GM21529 (cell line): ENCODE results near the gene FBXL17.

Experiments used
- ATAC-seq: cut with Tn5 transposase; IDR thresholded peaks from one replicate; pipeline ENCODE4 v1.9.1; 2021; ENCODE audit not compliant: unreplicated experiment

The FBXL17 gene

GRCh38 chr5:107830750-107831149 lies 551.1 kb downstream of the FBXL17 start:
- ATAC-seq: no peak

- ATAC-seq: no peak
Observed at GRCh38 chr5:107826311-107827000, 555.4 kb downstream of the FBXL17 start.

- no peak for ATAC-seq
Observed at GRCh38 chr5:107824821-107825220, 557.1 kb downstream of the FBXL17 start.

DNA sequence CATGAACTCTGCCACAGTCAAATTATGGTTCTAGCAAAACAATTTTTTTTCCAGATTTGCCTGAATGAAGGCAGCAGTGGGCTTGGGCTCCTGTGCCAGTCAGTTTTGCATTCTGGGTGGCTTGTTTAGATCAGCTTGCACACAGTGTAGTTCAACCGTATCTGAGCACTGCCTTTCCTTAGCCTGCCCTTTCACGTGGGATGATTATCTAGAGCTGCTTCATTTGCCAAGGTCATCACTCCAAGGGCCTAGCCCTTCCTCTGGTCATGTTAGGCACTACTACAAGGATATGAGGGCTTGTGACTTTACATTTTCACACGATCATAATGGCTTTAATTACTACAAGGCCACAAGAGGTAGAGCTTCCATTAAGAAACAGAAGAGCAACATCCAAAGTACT lies 560.6 kb downstream of the FBXL17 start:
- ATAC-seq: no peak

DNA sequence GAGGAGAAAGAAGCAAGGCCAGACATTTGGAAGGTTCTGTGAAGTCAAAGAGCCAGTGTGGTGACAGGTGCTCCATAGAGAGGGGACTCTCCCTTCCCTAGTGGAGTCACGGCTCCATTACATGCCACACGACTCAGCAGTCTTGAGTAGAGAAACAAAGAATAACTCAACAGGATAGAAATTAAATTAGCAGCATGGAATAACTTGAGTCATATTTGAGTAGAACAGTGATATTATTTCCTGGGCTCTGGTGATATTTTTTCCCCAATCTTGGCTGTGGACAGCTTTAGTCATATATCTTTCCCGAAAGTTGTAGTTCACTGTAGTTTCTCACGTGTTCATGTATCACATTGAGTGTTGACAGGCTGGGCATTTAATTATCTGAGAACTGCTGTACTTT lies 561.5 kb downstream of the FBXL17 start:
- peak; percentile 59 for ATAC-seq

GRCh38 chr5:107817951-107818350 lies 563.9 kb downstream of the FBXL17 start:
- ATAC-seq: no peak

DNA sequence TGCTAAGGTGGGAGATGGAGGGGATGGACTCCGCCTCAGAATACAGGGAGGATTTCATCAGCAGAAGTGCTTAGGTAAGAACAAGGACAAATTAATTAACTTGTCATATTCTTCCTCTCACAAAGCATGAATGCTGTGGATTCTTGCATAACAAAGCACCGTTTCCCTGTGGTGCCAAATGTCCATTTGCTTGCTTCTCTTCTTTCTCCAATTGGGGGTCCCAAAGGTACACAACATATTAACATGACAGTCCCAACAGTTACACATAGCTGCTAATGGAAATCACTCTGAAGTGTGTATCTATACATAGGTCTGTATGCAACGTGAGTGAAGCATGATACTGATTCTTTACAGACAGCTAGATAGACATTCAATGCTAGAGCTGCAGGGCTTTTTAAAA lies 564.5 kb downstream of the FBXL17 start:
- ATAC-seq: no peak

- no peak for ATAC-seq
Observed at GRCh38 chr5:107815109-107815508, 566.8 kb downstream of the FBXL17 start.

- no peak for ATAC-seq
Observed at GRCh38 chr5:107814183-107814827, 567.6 kb downstream of the FBXL17 start.

- peak; percentile 76 for ATAC-seq
Observed at GRCh38 chr5:107813559-107813958, 568.3 kb downstream of the FBXL17 start.

GRCh38 chr5:107812570-107813141 lies 569.2 kb downstream of the FBXL17 start:
- peak; percentile 86 for ATAC-seq

DNA sequence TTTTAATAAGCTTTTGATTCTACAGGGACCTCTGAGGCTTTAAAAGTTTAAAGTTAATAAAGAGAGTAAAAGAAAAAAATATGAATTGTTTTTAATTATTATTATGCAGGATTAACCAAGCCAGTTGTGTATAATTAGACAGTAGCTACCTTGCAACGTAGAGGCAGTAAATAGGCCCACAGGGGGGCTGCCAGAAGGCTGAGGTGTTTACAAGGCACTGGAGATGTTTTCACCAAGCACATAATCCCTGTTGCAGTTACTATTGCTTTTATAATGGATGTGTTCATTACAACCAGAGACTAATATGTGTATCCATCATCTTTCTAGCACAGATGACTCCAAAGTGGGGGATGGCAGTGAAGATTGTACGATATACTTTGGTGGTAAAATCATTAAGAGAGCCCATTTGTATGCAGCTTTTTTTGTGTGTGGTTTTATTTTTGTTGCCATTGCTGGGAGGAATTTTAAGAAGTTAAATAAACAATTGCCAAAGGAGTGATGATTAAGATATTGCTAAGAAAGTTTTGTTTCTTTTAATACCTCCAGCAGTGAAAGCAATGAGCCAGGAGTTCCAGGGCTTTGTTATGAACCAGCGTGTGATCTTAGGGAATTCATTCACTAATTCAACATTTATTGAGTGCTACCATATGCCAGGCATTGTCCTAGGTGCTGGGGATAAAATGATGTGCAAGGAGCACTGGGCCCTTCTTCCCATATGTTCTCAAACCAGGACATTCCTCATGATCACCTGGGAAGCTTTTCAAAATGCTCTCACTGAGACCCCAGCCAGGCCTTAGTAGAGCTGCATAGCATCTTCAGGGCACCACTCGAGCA lies 572.5 kb downstream of the FBXL17 start:
- no peak for ATAC-seq
